Chondrocyte (in vitro differentiated cells): Measurements from ENCODE around the gene LRBA. TPM values are rescaled to one million over a fixed set of nuclear protein-coding genes. Genes with fewer than 3 reads are reported as not detected.
"Not testable (repeated sequence)": the region's sequence is repeated elsewhere in the genome, so short reads cannot be mapped to it uniquely, and the experiment has no call there.

Experiments
- DNase-seq: peaks from one replicate; pipeline ENCODE4 v3.0.0; 2021; ENCODE audit warnings: mixed read lengths, low spot score
- H3K27ac Mint-ChIP-seq: one replicate; pipeline ENCODE4 v1.8.0; 2021; ENCODE audit warnings: mild to moderate bottlenecking, moderate library complexity, mixed read lengths; ENCODE audit not compliant: unreplicated experiment
- H3K27me3 Mint-ChIP-seq: 2 replicates; pipeline ENCODE4 v1.8.0; 2021; ENCODE audit warnings: low read depth, mixed read lengths
- H3K36me3 Mint-ChIP-seq: 2 replicates; pipeline ENCODE4 v1.8.0; 2021; ENCODE audit warnings: low read depth, mixed read lengths
- H3K4me1 Mint-ChIP-seq: 2 replicates; pipeline ENCODE4 v1.8.0; 2021; ENCODE audit warnings: low read depth, mild to moderate bottlenecking, mixed read lengths
- H3K4me3 Mint-ChIP-seq: one replicate; pipeline ENCODE4 v1.8.0; 2021; ENCODE audit warnings: mild to moderate bottlenecking, moderate library complexity, mixed read lengths; ENCODE audit not compliant: unreplicated experiment
- H3K9me3 Mint-ChIP-seq: 2 replicates; pipeline ENCODE4 v1.8.0; 2021; ENCODE audit warnings: low read depth, mixed read lengths
- total RNA-seq: library from RNA; stranded (reverse); gene quantifications from 3 replicates; pipeline ENCODE4 v1.2.1, GENCODE V29; 2021
- TF ChIP-seq, protein P1 (sequence below): fragments of 200-600 bp; sonication (generic); IDR thresholded peaks from 2 replicates; pipeline ENCODE4 v1.5.0; 2021; ENCODE audit warnings: antibody characterized with exemption, mild to moderate bottlenecking, moderate library complexity

The LRBA gene
- total RNA-seq, 1 donor from 2014 or later = 19.7 TPM

DNA sequence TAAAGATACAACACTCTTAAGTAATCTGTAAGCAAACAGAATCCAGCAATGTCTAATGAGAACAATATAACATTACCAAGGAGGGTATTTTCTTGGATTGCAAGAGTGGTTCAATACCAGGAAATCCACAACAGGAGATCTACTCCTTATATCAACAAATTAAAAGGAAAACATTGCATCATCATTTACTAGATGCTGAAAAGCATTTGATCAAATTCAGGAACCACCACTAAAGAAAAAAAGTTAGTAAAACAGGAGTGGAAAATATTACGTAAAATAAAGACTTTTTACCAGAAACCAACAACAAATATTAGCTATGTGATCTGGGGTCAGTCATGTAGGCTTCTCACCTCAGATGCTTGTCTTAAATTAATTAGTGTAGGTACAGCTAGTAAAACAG is 499.9 kb downstream of the LRBA start:
- Mint-ChIP-seq H3K9me3 (no peaks in the 10 kb centered on the region), H3K27ac (no peak overlapping the region), H3K4me1 (peaks cover 14% of the 10 kb centered on the region), H3K27me3 (no peaks in the 10 kb centered on the region), H3K4me3 (no peak overlapping the region), H3K36me3 (no peaks in the 10 kb centered on the region)
- TF ChIP-seq, protein P1, sequence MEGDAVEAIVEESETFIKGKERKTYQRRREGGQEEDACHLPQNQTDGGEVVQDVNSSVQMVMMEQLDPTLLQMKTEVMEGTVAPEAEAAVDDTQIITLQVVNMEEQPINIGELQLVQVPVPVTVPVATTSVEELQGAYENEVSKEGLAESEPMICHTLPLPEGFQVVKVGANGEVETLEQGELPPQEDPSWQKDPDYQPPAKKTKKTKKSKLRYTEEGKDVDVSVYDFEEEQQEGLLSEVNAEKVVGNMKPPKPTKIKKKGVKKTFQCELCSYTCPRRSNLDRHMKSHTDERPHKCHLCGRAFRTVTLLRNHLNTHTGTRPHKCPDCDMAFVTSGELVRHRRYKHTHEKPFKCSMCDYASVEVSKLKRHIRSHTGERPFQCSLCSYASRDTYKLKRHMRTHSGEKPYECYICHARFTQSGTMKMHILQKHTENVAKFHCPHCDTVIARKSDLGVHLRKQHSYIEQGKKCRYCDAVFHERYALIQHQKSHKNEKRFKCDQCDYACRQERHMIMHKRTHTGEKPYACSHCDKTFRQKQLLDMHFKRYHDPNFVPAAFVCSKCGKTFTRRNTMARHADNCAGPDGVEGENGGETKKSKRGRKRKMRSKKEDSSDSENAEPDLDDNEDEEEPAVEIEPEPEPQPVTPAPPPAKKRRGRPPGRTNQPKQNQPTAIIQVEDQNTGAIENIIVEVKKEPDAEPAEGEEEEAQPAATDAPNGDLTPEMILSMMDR = no peak
- DNase-seq = no peak

DNA sequence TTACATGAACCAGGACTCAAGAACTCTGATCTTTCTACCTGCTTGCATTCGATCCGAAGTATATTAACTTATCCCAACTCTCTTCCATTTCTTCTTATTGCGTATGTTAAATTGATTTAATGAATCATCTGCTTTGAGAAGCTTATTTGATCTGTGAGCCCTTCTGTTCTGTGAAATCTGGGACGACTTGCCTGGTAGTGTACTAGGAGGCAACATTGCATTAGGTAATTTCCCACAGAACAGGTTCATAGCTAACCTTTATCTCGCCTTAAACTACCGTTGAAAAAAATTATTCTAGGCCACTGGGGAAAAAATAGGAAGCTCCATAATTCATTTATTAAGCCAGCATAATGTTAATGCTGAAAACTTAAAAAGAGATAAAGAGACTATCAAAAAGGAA is 500.4 kb downstream of the LRBA start:
- Mint-ChIP-seq H3K4me1 (peaks cover 19% of the 10 kb centered on the region), H3K4me3 (no peak overlapping the region), H3K9me3 (no peaks in the 10 kb centered on the region), H3K27me3 (no peaks in the 10 kb centered on the region), H3K27ac (no peak overlapping the region), H3K36me3 (no peaks in the 10 kb centered on the region)
- DNase-seq = no peak
- TF ChIP-seq, protein P1 = no peak

DNA sequence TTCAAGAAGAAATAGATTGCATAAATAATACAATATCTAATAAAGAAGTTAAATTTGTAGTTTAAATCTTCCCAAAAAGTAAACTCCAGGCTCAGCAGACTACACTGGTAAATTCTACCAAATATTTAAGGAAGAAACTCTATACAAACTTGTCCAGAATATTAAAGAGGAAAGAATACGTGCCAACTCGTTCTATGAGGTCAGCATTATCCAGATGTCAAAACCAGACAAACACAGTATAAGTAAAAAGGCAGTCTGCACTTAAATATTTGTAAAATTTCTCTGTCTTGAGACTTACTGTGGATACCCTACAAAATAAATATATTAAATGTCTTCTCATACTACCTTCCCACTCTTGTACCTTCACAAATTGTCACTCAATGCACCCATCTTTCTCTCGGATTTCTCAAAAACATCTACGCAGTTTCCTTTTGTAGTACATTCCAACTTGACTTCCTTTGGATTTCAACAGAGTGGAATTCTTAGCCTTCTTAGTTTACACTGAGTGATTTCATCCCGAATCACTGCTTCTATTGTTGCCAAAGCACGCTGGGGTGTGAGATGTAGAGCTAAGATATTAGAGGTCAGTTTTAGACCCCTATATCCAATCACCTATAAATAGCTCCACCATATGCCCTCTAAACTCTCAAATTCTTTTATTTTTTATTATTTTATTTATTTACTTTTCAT is 504.8 kb downstream of the LRBA start:
- Mint-ChIP-seq H3K27ac (peak overlapping the region; percentile 34), H3K4me3 (peak overlapping the region; percentile 22), H3K9me3 (peaks cover 5% of the 10 kb centered on the region)

DNA sequence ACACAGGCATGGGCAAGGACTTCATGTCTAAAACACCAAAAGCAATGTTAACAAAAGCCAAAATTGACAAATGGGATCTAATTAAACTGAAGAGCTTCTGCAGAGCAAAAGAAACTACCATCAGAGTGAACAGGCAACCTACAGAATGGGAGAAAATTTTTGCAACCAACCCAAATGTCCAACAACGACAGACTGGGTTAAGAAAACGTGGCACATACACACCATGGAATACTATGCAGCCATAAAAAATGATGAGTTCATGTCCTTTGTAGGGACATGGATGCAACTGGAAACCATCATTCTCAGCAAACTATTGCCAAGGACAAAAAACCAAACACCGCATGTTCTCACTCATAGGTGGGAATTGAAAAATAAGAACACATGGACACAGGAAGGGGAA is 507.4 kb downstream of the LRBA start:
- H3K27me3 Mint-ChIP-seq, DNase-seq, H3K36me3 Mint-ChIP-seq, H3K27ac Mint-ChIP-seq, H3K4me3 Mint-ChIP-seq: not testable (repeated sequence)
- Mint-ChIP-seq H3K4me1 (peaks cover 17% of the 10 kb centered on the region), H3K9me3 (peaks cover 16% of the 10 kb centered on the region)

More for the DNA sequence above, 504.8 kb downstream of the LRBA start:
- TF ChIP-seq, protein P1 = no peak
- Mint-ChIP-seq H3K4me1 (peaks cover 17% of the 10 kb centered on the region), H3K36me3 (peaks cover 3% of the 10 kb centered on the region), H3K27me3 (no peaks in the 10 kb centered on the region)
- no peak for DNase-seq

DNA sequence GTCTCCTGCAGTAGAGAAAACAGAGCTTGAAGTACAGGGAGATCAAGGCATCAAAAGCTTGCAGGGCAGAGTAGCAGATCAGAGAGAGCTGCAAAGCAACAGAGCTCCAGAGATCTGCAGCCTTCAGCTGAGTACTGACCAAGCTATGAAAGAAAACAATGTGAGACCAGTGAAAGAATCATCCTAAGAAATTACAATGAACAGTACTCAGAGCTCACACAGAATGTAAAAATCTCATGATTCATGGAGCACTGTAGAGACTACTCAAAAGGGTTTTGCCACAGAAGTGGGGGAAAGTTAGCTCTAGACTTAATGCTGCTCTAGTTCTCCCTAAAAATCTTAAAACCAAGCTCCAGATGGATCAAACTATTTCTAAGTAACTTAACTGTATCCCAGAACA is 513.1 kb downstream of the LRBA start:
- Mint-ChIP-seq H3K9me3 (peaks cover 21% of the 10 kb centered on the region), H3K27ac (no peak overlapping the region), H3K4me3 (no peak overlapping the region), H3K36me3 (peaks cover 9% of the 10 kb centered on the region), H3K4me1 (peaks cover 3% of the 10 kb centered on the region), H3K27me3 (no peaks in the 10 kb centered on the region)
- TF ChIP-seq, protein P1 = no peak
- DNase-seq = no peak
